GM12878 (cell line): Measurements from ENCODE around the gene MSI2. TPM values are rescaled to one million over a fixed set of nuclear protein-coding genes. Genes with fewer than 3 reads are reported as not detected.

ENCODE experiments used
- CREM ChIP-seq: IDR thresholded peaks from 2 replicates; pipeline ENCODE4 v1.6.1; 2014; ENCODE audit warnings: antibody characterized with exemption, low read depth
- CTCF ChIP-seq, 3 experiments: IDR thresholded peaks in 2 of 3; conservative IDR thresholded peaks in 1 of 3; 2 replicates each; pipeline ENCODE4 v1.5.1; 2011; ENCODE audit warnings: low read depth in 3 of 3, low read length in 3 of 3, mild to moderate bottlenecking in 3 of 3, control low read depth in 2 of 3, moderate library complexity in 2 of 3, inconsistent platforms in 1 of 3, mixed read lengths in 1 of 3; ENCODE audit not compliant: control insufficient read depth in 2 of 3, insufficient read depth in 1 of 3; ENCODE audit errors: extremely low read depth in 1 of 3
- CUX1 ChIP-seq: IDR thresholded peaks from 2 replicates; pipeline ENCODE4 v1.6.1; 2012; ENCODE audit warnings: improper control_type of control experiment, low read depth, low read length; ENCODE audit not compliant: insufficient replicate concordance
- FOXK2 ChIP-seq: fragments of 450-650 bp; IDR thresholded peaks from 2 replicates; pipeline ENCODE4 v1.6.1; 2017; ENCODE audit warnings: mild to moderate bottlenecking, moderate library complexity
- JUND ChIP-seq: IDR thresholded peaks from 2 replicates; pipeline ENCODE4 v1.6.1; 2012; ENCODE audit warnings: low read depth, mild to moderate bottlenecking, low read length, improper control_type of control experiment, moderate library complexity
- PAX5 ChIP-seq: IDR thresholded peaks from 2 replicates; pipeline ENCODE4 v1.6.1; 2011; ENCODE audit warnings: low read depth, low read length, borderline replicate concordance
- PRDM15 ChIP-seq: fragments of 450-650 bp; formaldehyde crosslinking; IDR thresholded peaks from 2 replicates; pipeline ENCODE4 v1.4.0; 2020; ENCODE audit warnings: mild to moderate bottlenecking, moderate library complexity
- RAD21 ChIP-seq: IDR thresholded peaks from 2 replicates; pipeline ENCODE4 v1.6.1; 2011; ENCODE audit warnings: mild to moderate bottlenecking, low read depth, low read length, moderate library complexity; ENCODE audit not compliant: insufficient read depth
- TBL1XR1 ChIP-seq: IDR thresholded peaks from 2 replicates; pipeline ENCODE4 v1.6.1; 2012; ENCODE audit warnings: low read depth, low read length, improper control_type of control experiment
- USF1 ChIP-seq: IDR thresholded peaks from 2 replicates; pipeline ENCODE4 v1.6.1; 2011; ENCODE audit warnings: borderline replicate concordance, low read depth, mild to moderate bottlenecking, moderate library complexity, mixed read lengths, low read length; ENCODE audit not compliant: insufficient read depth; ENCODE audit errors: extremely low read length
- polyA plus RNA-seq, 11 experiments: library from polyadenylated mRNA; depleted of rRNA in 4 of 11; unstranded in 6 of 11; stranded (reverse) in 5 of 11; fragments of >200 nt; fragmentation: Nextera tagmentation in 4 of 11; fragmentation: Illumina TruSeq in 1 of 11; extraction: Ambion mirVana in 4 of 11; extraction: Trizol in 1 of 11; gene quantifications; 1 replicate in 1 of 11; 2 replicates in 10 of 11; pipeline versions ENCODE4 v1.2.1 to v1.2.3, GENCODE V29; 2011 to 2016; ENCODE audit warnings: inconsistent platforms in 2 of 11, missing spikeins in 2 of 11, low read depth in 1 of 11
- total RNA-seq, 4 experiments: library from RNA; depleted of rRNA in 3 of 4; stranded (reverse); fragments of >200 nt in 3 of 4; fragmentation: Illumina TruSeq in 1 of 4; extraction: Trizol in 1 of 4; gene quantifications; 2 replicates each; pipeline versions ENCODE4 v1.2.1 to v1.2.3, GENCODE V29; 2013 to 2021
- TF ChIP-seq, protein P1 (sequence below): fragments of 450-650 bp; formaldehyde crosslinking; IDR thresholded peaks from 2 replicates; pipeline ENCODE4 v1.5.0; 2022; ENCODE audit warnings: mild to moderate bottlenecking, missing genetic modification characterization
- TF ChIP-seq, protein P2 (sequence below): fragments of 450-650 bp; IDR thresholded peaks from 2 replicates; pipeline ENCODE4 v1.6.1; 2017; ENCODE audit warnings: borderline replicate concordance

MSI2 gene
- total and polyA plus RNA-seq, 10 of the 15 experiments (the other 5 are each of a cell fraction or from before 2014, with no cell fraction given): 6.1 to 76.1 (median 42.0) TPM

DNA sequence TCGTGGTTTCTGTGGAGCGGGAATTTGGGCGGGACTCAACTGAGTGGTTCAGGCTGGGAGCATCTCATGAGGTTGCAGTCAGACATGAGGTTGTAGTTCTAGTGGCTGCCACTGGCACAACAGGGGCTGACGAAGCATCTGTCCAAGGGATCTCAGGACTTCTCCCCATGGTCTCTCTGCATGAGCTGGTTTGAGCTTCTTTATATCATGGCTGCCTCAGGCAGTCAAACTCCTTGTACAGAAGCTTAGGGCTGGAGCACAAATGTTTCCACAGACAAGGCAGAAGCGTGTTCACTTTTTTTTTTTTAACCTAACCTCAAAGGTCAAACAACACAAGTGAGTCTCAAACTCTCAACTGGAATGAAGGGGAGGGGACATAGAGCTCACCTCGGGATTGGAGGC, 243.3 kb downstream of the MSI2 start (continued):
- TF ChIP-seq PRDM15 (CRISPR knock-in tag) (no peak), USF1 (no peak), JUND (no peak), CUX1 (no peak), PAX5 (no peak), CTCF (IDR thresholded peaks at IDR 0.05 in 2 of 3, conservative IDR thresholded peaks at IDR 0.05 in 1 of 3; ENCODE audit: control insufficient read depth in 2 of 3, extremely low read depth in 1 of 3, insufficient read depth in 1 of 3, low read depth in 3 of 3, low read length in 3 of 3) (no peak), FOXK2 (no peak), RAD21 (no peak), CREM (no peak), TBL1XR1 (no peak)
- TF ChIP-seq, protein P1, sequence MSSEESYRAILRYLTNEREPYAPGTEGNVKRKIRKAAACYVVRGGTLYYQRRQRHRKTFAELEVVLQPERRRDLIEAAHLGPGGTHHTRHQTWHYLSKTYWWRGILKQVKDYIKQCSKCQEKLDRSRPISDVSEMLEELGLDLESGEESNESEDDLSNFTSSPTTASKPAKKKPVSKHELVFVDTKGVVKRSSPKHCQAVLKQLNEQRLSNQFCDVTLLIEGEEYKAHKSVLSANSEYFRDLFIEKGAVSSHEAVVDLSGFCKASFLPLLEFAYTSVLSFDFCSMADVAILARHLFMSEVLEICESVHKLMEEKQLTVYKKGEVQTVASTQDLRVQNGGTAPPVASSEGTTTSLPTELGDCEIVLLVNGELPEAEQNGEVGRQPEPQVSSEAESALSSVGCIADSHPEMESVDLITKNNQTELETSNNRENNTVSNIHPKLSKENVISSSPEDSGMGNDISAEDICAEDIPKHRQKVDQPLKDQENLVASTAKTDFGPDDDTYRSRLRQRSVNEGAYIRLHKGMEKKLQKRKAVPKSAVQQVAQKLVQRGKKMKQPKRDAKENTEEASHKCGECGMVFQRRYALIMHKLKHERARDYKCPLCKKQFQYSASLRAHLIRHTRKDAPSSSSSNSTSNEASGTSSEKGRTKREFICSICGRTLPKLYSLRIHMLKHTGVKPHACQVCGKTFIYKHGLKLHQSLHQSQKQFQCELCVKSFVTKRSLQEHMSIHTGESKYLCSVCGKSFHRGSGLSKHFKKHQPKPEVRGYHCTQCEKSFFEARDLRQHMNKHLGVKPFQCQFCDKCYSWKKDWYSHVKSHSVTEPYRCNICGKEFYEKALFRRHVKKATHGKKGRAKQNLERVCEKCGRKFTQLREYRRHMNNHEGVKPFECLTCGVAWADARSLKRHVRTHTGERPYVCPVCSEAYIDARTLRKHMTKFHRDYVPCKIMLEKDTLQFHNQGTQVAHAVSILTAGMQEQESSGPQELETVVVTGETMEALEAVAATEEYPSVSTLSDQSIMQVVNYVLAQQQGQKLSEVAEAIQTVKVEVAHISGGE: no peak
- TF ChIP-seq, protein P2, sequence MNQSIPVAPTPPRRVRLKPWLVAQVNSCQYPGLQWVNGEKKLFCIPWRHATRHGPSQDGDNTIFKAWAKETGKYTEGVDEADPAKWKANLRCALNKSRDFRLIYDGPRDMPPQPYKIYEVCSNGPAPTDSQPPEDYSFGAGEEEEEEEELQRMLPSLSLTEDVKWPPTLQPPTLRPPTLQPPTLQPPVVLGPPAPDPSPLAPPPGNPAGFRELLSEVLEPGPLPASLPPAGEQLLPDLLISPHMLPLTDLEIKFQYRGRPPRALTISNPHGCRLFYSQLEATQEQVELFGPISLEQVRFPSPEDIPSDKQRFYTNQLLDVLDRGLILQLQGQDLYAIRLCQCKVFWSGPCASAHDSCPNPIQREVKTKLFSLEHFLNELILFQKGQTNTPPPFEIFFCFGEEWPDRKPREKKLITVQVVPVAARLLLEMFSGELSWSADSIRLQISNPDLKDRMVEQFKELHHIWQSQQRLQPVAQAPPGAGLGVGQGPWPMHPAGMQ: no peak
